OCI-LY3 (cell line): ENCODE data around the gene SNX6.

Experiments used
- CTCF ChIP-seq: fragments of 200-600, 300-600 bp; sonication (generic); IDR thresholded peaks from 2 replicates; pipeline ENCODE4 v1.5.1; 2014; ENCODE audit warnings: antibody characterized with exemption, low read length, low read depth
- EZH2phosphoT487 ChIP-seq: fragments of 200-600 bp; shearing (Covaris generic); IDR thresholded peaks from 2 replicates; pipeline ENCODE4 v1.6.1; 2018; ENCODE audit warnings: antibody characterized with exemption, mixed run types, low read depth

GRCh38 chr14:34569750-34570149 is 60.2 kb downstream of the SNX6 start:
- no peak for TF ChIP-seq CTCF
- TF ChIP-seq EZH2phosphoT487 = no peak
